Left colon (tissue), 2 donors: ENCODE measurements around the gene ACADS. TPM values are rescaled to one million over a fixed set of nuclear protein-coding genes. Genes with fewer than 3 reads are reported as not detected.
"Not testable (repeated sequence)": the region's sequence is repeated elsewhere in the genome, so short reads cannot be mapped to it uniquely, and the experiment has no call there.

Source experiments
- ATAC-seq: fragments of 200-7000 bp; cut with Tn5 transposase; one replicate; pipeline ENCODE4 v1.9.1; 2020; ENCODE audit warnings: mild to moderate bottlenecking, moderate library complexity
- DNase-seq, 2 donors: peaks; one replicate each; pipeline ENCODE4 v3.0.0-alpha.2; 2020
- intact Hi-C, 2 donors: fragments of 100-400 bp; cut with DNase I in 1 of 2; cut with micrococcal nuclease in 1 of 2; formaldehyde crosslinking; loops; one replicate each; pipeline versions ENCODE4 v1.11.2 to v1.14.0; 2022; cut with DNase I, micrococcal nuclease
- total RNA-seq, 2 donors: library from RNA; stranded (reverse); fragmentation: NEBNext Ultra II Directional; extraction: Animal tissue kit (Norgen Biotek cat#: 25700); gene quantifications; one replicate each; pipeline ENCODE4 v1.2.1, GENCODE V29; 2021
- donor health status: DM: no; HTN: no; CAD: no.
- donor health status: DM: yes; HTN: yes; CAD: no.

ACADS gene
- total RNA-seq, 2 donors from 2014 or later: 183 to 209 TPM

DNA sequence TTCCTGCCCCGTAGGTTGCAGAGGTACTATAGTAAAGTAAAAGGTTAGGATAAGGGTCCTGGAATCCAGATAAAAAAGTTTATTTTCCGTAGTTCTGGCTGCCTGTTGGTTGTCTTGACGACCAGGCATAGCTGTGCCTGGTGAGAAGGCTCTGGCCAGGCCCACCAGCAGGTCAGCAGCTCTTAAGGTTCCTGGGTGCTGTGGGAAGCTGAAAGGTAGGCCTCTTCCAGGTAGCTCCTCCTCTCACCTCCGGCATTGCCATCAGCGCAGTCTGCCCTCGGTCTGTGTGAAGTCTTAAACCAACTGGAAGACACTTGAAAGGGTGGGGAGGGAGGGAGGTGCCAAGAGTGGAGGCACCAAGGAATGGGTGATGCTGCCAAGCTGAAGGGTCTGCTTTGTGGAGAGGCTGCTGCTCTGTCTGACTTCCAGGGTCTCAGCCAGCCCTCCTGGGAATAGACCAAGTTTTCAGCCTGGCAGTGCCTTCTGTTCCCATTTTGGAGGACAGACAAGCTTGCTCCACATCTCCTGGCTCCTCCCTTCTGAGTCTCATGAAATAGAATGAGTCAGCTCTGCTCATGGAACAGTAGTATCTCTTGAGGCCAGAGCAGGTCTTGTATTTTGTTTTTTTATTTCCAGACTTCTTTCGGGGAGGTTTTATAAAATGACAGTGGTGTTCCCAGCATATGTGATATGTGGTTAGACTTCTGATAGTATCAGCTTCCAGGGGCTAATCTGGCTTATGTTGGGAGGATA lies 5.2 kb upstream of the ACADS start:
- ATAC-seq (peak; percentile 10), DNase-seq (no peak)
- intact Hi-C loops: no loop called here

DNA sequence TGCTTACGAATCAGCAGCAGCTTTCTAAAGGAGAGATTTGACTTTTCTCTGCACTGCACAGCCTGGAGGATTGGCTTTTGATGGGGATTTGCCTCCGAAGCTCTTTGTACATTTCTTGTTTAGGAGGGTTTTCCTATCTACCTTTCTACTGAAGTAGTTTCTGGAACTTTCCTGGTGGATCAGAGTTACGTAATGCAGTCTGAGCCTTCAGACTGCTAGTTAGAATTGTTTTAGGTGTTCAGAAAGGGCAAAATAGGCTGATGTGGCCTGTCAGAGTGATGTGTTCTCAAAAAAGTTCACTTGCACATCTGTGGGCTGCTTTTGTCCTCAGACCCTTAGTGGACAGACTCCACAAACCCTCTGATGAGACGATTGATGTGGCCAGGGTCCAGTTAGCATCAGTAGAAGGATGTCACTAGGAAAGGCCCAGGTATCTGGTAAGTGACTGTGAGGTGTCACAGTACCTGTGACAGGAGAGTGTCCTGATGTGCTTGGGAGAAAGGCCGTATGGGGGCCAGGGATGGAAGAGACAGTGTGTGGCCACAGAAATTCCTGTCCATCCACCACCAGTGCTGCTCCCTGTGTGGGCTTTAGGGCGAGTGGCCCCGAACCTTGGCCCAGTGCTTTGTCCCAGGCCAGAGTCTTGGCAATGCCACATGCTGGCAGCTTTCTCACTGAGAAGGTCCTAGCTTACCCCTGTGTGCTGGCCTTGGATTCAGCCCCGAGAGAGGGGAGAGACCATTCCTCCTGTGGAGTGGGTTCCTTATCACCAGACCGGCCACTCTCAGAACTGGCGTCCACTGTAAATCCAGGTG lies 4.4 kb upstream of the ACADS start:
- ATAC-seq (no peak), DNase-seq (no peak)
- intact Hi-C loops: no loop called here

DNA sequence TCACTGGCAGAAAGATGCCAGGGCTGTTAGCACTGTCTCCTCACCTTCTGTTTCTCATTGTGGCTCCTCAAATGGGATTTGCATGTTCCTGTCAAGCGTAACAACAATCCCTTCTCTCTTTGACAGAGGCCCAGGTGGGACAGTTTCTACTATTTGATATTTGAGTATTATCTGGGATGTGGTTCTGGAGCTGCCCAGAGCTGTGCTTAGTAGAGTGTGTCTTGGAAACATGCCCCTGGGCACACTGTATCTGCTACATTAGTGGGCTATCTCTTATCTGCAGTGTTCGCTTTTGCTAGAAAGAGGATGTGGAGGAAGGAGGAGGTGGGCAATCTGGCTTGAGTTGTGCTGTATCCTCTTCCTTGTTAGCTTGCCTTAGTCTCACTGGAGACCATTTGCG lies 3.8 kb upstream of the ACADS start:
- no peak for DNase-seq
- intact Hi-C loops: no loop called here
- ATAC-seq: no peak

DNA sequence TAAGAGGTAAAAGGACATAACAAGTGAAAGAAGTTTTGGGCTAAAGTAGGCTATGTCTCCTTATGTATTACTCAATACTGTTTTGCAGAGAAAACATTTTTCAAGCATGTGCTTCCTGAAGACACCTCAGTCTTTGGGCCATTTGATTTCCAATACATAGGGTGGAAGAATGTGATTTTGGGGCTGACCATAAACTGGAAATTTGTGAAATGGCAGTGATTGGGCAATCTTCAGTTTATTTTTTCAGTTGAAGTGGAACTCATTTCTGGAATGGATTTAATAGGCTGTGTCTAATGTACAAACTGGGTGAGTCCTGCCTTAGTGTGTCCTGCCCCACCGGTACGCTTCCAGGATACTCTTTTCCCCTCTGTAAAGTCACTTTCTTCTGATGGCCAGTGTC lies 2.8 kb upstream of the ACADS start:
- no peak for ATAC-seq
- DNase-seq: no peak
- intact Hi-C loops: no loop called here

DNA sequence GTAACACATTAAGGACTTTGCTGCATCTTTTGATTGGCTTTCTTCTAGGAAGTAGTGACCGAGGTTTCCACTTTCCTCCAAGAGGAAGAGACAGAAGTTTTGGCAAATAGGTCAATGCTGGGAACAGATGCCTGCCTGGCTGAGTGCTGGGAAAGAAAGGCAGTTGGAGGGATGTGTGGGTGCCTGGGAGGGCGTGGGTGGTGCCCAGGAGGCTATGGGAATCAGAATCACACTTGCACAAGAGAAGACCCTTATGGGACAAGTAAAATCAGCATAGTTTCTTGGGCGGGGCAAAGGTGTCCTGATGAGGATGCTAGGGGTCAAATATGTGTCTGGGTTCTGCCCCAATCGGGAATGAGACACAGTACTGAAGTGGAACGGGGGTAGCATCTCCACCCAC lies 906 bp upstream of the ACADS start:
- intact Hi-C loops: no loop called here
- ATAC-seq: no peak
- no peak for DNase-seq

GRCh38 chr12:120725151-120725658 lies 421 bp upstream of the ACADS start:
- DNase-seq: no peak
- intact Hi-C loops: no loop called here
- ATAC-seq: no peak

DNA sequence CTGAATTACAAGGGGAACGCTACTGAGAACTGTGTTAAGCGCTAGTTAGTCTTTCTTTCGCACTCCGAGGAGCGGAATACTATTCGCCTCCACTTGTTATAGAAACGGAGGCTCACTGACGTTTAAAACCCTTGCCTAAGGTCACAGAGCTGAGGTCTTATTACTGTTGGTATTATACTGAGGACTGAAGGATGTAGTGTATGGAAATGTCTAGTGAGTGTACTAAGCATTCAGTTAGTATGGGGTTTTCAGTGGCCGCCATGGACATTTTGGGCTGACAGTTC lies 826 bp downstream of the ACADS start:
- DNase-seq (no peak), ATAC-seq (peak; percentile 23)
- intact Hi-C loops: no loop called here

DNA sequence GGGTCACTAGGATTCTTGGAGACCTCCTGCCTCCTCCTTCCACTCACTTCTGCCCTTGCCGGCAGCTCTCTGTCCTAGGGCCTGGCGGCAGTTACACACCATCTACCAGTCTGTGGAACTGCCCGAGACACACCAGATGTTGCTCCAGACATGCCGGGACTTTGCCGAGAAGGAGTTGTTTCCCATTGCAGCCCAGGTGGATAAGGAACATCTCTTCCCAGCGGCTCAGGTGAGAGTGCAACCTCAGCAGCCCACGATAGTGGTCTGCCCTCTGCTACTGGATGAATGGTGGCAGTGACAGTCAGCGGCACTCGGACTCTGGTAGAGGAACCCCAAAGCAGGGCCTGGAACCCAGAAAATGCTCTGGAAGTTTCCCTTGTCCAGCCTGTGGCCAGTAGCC lies 1.3 kb downstream of the ACADS start:
- intact Hi-C loops: no loop called here

GRCh38 chr12:120732198-120732597 lies 6.6 kb downstream of the ACADS start:
- DNase-seq, ATAC-seq, intact Hi-C loops: not testable (repeated sequence)

More for the DNA sequence above, 1.3 kb downstream of the ACADS start:
- peak; percentile 18 for ATAC-seq
- DNase-seq: no peak

- no peak for ATAC-seq
- intact Hi-C loops: no loop called here
- DNase-seq: no peak
Measured at GRCh38 chr12:120733574-120733973, 7.9 kb downstream of the ACADS start.

DNA sequence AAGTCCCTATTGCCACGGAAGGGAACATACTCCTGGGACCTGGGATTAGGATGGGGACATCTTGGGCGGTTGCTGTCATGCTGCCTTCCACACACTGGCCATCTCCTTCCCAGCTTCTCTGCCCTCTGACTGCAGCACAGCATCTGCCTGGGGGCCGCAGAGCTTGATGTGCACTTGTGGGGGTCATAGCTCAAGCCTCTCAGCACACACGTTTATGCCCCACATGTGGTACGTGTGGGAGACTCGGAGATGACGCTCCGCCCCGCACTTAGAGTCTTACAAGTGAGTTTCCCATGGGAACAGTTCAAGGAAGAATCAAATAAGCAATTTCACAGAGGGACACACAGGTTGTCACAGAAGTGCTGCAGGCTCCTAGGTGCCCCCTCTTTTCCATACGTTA lies 8.6 kb downstream of the ACADS start:
- no peak for DNase-seq
- no peak for ATAC-seq
- intact Hi-C loops: no loop called here

DNA sequence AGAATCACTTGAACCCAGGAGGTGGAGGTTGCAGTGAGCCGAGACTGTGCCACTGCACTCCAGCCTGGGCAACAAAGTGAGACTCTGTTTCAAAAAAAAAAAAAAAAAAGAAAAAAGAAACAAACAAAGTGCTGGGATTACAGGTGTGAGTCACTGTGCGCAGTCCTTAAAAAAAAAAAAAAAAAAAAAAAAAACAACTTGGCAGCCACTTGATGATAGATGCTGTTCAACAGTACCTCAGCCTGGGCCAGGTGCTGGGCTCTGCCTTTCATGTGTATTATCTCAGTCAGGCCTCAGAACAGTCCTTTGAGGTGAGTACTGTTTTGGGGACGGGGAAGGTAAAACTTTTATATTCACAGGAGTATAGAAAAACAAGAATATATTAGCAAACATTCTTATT lies 9.6 kb downstream of the ACADS start:
- intact Hi-C loops: no loop called here
- DNase-seq: no peak
- peak; percentile 25 for ATAC-seq

- ATAC-seq (no peak), DNase-seq (no peak)
- intact Hi-C loops: no loop called here
Measured at GRCh38 chr12:120736404-120737331, 11.0 kb downstream of the ACADS start.

GRCh38 chr12:120737557-120738251 lies 12.1 kb downstream of the ACADS start:
- intact Hi-C loops: no loop called here
- DNase-seq (no peak), ATAC-seq (no peak)

DNA sequence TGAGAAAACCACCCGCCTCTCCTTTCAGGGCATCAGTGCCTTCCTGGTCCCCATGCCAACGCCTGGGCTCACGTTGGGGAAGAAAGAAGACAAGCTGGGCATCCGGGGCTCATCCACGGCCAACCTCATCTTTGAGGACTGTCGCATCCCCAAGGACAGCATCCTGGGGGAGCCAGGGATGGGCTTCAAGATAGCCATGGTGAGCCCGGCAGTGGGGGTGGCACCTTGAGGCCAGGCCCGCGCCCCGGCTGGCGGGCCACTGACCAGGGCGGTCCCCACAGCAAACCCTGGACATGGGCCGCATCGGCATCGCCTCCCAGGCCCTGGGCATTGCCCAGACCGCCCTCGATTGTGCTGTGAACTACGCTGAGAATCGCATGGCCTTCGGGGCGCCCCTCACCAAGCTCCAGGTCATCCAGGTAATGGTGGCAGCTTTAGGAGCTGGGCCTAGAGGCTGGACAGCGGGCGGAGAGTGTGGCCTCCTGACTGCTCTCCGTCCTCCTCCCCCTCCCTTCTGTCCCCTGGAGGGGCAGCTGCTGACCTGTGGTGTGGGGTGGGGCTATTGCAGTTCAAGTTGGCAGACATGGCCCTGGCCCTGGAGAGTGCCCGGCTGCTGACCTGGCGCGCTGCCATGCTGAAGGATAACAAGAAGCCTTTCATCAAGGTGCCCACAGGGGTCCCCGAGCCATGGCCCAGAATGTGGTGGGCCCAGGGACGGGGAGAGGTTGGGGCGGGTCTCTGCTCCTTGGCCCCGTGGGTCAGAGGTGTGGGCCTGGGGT lies 12.8 kb downstream of the ACADS start:
- no peak for DNase-seq
- intact Hi-C loops: no loop called here
- ATAC-seq: peak; percentile 7

- ATAC-seq: peak; percentile 5
Measured at GRCh38 chr12:120739031-120739762, 13.6 kb downstream of the ACADS start.

DNA sequence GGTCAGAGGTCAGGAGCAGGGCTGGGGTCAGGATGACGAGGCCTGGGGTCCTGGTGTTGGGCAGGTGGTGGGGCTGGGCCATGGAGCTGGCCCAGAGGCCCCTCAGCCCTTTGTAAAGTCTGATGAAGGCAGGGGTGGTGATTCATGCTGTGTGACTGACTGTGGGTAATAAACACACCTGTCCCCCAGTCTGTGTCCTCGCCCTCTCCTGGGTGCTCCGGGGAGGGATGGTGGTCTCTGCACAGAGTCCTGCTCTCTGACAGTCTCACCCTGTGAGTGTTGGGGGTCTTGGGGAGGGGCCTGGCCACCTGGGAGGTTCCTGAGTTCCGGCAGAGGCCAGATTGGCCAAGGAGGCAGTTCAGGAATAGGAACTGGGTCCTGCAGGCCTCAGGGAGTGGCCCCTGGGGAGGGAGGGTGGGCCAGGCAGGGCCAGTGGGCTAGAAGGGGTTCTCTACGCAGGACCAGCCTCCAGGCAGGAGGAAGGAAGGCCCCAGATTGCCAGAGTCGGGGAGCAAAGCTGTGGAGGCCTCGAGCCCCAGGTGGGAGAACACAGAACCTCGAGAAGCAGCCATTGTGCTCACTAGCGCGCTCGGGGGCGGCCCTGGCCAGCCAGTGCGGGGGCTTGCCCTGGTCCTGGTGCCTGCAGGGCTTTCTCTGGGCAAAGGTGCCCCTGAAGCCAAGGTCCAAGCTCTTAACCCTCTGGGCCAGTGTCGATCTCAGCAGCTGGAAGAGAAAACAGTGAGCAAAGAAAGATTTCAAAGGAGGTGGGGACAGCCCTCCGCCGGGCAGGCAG lies 14.4 kb downstream of the ACADS start:
- intact Hi-C loops: no loop called here
- no peak for DNase-seq
- peak; percentile 3 for ATAC-seq

More at GRCh38 chr12:120739031-120739762, 13.6 kb downstream of the ACADS start:
- no peak for DNase-seq
- intact Hi-C loops: no loop called here
